Mammary epithelial cell (primary cell): ENCODE results near the gene NID2.

Source experiments
- EZH2 ChIP-seq: IDR thresholded peaks from 2 replicates; pipeline ENCODE4 v1.6.1; 2012; ENCODE audit warnings: low read length, inconsistent platforms, borderline replicate concordance
- TF ChIP-seq, protein P1 (sequence below), 2 donors: IDR thresholded peaks in 1 of 2; conservative IDR thresholded peaks in 1 of 2; 2 replicates each; pipeline ENCODE4 v1.5.1; 2011 to 2012; ENCODE audit warnings: inconsistent platforms in 2 of 2, low read length in 2 of 2, mild to moderate bottlenecking in 2 of 2, control low read depth in 1 of 2, low read depth in 1 of 2; ENCODE audit not compliant: insufficient read depth in 1 of 2; ENCODE audit errors: extremely low read depth in 1 of 2

DNA sequence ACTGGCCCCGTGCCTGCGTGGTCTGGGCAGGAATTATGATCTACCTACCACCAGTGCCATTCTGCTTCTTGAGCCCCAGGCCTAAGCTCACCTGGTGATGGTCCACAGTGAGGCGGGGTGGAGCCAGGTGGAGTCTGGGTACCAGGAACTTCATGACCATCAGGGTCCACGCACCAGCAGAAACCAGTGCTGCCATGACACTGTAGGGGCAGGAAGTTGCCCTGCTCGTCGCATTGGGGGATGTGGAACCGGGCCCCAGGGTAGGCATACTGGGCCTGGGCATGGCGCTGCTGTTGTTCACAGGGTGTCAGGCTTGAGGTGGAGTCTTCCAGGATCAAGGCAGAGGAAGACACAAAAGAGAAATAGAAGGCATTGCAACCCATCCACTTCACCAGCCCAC, 49.9 kb downstream of the NID2 start:
- TF ChIP-seq, protein P1, sequence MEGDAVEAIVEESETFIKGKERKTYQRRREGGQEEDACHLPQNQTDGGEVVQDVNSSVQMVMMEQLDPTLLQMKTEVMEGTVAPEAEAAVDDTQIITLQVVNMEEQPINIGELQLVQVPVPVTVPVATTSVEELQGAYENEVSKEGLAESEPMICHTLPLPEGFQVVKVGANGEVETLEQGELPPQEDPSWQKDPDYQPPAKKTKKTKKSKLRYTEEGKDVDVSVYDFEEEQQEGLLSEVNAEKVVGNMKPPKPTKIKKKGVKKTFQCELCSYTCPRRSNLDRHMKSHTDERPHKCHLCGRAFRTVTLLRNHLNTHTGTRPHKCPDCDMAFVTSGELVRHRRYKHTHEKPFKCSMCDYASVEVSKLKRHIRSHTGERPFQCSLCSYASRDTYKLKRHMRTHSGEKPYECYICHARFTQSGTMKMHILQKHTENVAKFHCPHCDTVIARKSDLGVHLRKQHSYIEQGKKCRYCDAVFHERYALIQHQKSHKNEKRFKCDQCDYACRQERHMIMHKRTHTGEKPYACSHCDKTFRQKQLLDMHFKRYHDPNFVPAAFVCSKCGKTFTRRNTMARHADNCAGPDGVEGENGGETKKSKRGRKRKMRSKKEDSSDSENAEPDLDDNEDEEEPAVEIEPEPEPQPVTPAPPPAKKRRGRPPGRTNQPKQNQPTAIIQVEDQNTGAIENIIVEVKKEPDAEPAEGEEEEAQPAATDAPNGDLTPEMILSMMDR (conservative IDR thresholded peaks at IDR 0.05 in 1 of 2, IDR thresholded peaks at IDR 0.05 in 1 of 2; ENCODE audit: extremely low read depth in 1 of 2, insufficient read depth in 1 of 2, low read depth in 1 of 2, low read length in 2 of 2), result no peak
- TF ChIP-seq EZH2, result no peak
